A673 (cell line): ENCODE measurements around the gene WFDC1. TPM values are rescaled to one million over a fixed set of nuclear protein-coding genes. Genes with fewer than 3 reads are reported as not detected.

ENCODE experiments used
- BruUV-seq: library from RNA; stranded (reverse); fragments of 400-500 nt; replicated peaks from 2 replicates; lab custom pipeline; 2021; lab: Mats Ljungman, UMichigan
- CTCF ChIA-PET: fragments of 300-600 bp; sonication (Branson Sonifier 250); formaldehyde crosslinking; loops from one replicate; lab custom pipeline; 2022; ENCODE audit warnings: antibody characterized with exemption; lab: Charles Lee
- POLR2A ChIA-PET: fragments of 300-600 bp; sonication (Branson Sonifier 250); formaldehyde crosslinking; loops from one replicate; lab custom pipeline; 2022; ENCODE audit warnings: antibody characterized with exemption; ENCODE audit not compliant: low non-redundant PET; lab: Charles Lee
- DNase-seq: peaks from one replicate; pipeline ENCODE4 v3.0.0-alpha.2; 2015; ENCODE audit warnings: low spot score
- H3K27ac ChIP-seq: fragments of 200-600 bp; sonication (generic); 2 replicates; pipeline ENCODE4 v1.5.1; 2016; ENCODE audit warnings: mixed run types, low read depth, mild to moderate bottlenecking, mixed read lengths, antibody characterized with exemption, low read length; ENCODE audit not compliant: poor library complexity, severe bottlenecking
- H3K27me3 ChIP-seq: fragments of 200-600 bp; sonication (generic); replicated peaks from 2 replicates; pipeline ENCODE4 v1.6.1; 2017; ENCODE audit warnings: mixed run types, low read depth, mild to moderate bottlenecking, mixed read lengths, antibody characterized with exemption, low read length; ENCODE audit not compliant: insufficient read depth, poor library complexity
- H3K36me3 ChIP-seq: fragments of 200-600 bp; sonication (generic); 2 replicates; pipeline ENCODE4 v1.6.1; 2016; ENCODE audit warnings: mixed run types, mild to moderate bottlenecking, mixed read lengths, antibody characterized with exemption, low read length; ENCODE audit not compliant: insufficient read depth, poor library complexity, severe bottlenecking
- H3K4me1 ChIP-seq: fragments of 200-600 bp; sonication (generic); 2 replicates; pipeline ENCODE4 v1.6.1; 2017; ENCODE audit warnings: mixed run types, mild to moderate bottlenecking, mixed read lengths, antibody characterized with exemption, low read length; ENCODE audit not compliant: insufficient read depth, poor library complexity, severe bottlenecking
- H3K4me3 ChIP-seq: fragments of 200-600 bp; sonication (generic); 2 replicates; pipeline ENCODE4 v1.5.1; 2016; ENCODE audit warnings: low read depth, mixed run types, mild to moderate bottlenecking, mixed read lengths, low read length; ENCODE audit not compliant: poor library complexity, severe bottlenecking
- H3K9me3 ChIP-seq: fragments of 200-600 bp; sonication (generic); 2 replicates; pipeline ENCODE4 v1.6.1; 2016; ENCODE audit warnings: mixed run types, low read depth, mild to moderate bottlenecking, mixed read lengths, antibody characterized with exemption, low read length; ENCODE audit not compliant: poor library complexity, severe bottlenecking
- EZH2 ChIP-seq: fragments of 200-600 bp; sonication (generic); IDR thresholded peaks from 2 replicates; pipeline ENCODE4 v1.6.1; 2017; ENCODE audit warnings: borderline replicate concordance, low read depth, mild to moderate bottlenecking, mixed read lengths, antibody characterized with exemption, low read length; ENCODE audit not compliant: poor library complexity, severe bottlenecking
- intact Hi-C: fragments of 100-400 bp; cut with micrococcal nuclease; formaldehyde crosslinking; loops from one replicate; pipeline ENCODE4 v1.10.0; 2022; ENCODE audit not compliant: unreplicated experiment
- total RNA-seq: library from RNA; stranded (reverse); gene quantifications from 2 replicates; pipeline ENCODE4 v1.2.3, GENCODE V29; 2021
- TF ChIP-seq, protein P1 (sequence below): fragments of 300-800, 200-600 bp; sonication (generic); conservative IDR thresholded peaks from 2 replicates; pipeline ENCODE4 v1.5.1; 2017; ENCODE audit warnings: low read depth, mild to moderate bottlenecking, antibody characterized with exemption, low read length, moderate library complexity, mixed read lengths

Gene WFDC1
- total RNA-seq, 1 experiment from 2014 or later: not detected

GRCh38 chr16:84270531-84270930 is 24.1 kb upstream of the WFDC1 start:
- CTCF ChIA-PET: no interaction called here

GRCh38 chr16:84271037-84271436 is 23.6 kb upstream of the WFDC1 start:
- no peaks in the 10 kb centered on the region for H3K9me3 ChIP-seq
- no peak overlapping the region for H3K27ac ChIP-seq
- ChIA-PET POLR2A (interaction anchor here (0.6 kb wide), 1 partner anchor 11 kb away, joined by 6 read pairs; no protein-coding TSS in a partner anchor), CTCF (no interaction called here)
- BruUV-seq: no TSS peak
- no peaks in the 10 kb centered on the region for H3K36me3 ChIP-seq
- TF ChIP-seq EZH2: no peak
- TF ChIP-seq, protein P1, sequence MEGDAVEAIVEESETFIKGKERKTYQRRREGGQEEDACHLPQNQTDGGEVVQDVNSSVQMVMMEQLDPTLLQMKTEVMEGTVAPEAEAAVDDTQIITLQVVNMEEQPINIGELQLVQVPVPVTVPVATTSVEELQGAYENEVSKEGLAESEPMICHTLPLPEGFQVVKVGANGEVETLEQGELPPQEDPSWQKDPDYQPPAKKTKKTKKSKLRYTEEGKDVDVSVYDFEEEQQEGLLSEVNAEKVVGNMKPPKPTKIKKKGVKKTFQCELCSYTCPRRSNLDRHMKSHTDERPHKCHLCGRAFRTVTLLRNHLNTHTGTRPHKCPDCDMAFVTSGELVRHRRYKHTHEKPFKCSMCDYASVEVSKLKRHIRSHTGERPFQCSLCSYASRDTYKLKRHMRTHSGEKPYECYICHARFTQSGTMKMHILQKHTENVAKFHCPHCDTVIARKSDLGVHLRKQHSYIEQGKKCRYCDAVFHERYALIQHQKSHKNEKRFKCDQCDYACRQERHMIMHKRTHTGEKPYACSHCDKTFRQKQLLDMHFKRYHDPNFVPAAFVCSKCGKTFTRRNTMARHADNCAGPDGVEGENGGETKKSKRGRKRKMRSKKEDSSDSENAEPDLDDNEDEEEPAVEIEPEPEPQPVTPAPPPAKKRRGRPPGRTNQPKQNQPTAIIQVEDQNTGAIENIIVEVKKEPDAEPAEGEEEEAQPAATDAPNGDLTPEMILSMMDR: no peak
- intact Hi-C loops: no loop called here
- H3K4me3 ChIP-seq: no peak overlapping the region
- DNase-seq: no peak
- H3K27me3 ChIP-seq: peaks cover 5% of the 10 kb centered on the region
- H3K4me1 ChIP-seq: no peaks in the 10 kb centered on the region

More at GRCh38 chr16:84270531-84270930, 24.1 kb upstream of the WFDC1 start:
- Histone ChIP-seq H3K9me3 (no peaks in the 10 kb centered on the region), H3K27me3 (peaks cover 5% of the 10 kb centered on the region), H3K4me3 (no peak overlapping the region), H3K27ac (no peak overlapping the region), H3K36me3 (no peaks in the 10 kb centered on the region), H3K4me1 (no peaks in the 10 kb centered on the region)
- intact Hi-C loops: no loop called here
- BruUV-seq: no TSS peak
- TF ChIP-seq EZH2: no peak
- no peak for DNase-seq
- POLR2A ChIA-PET: interaction anchor here (0.6 kb wide), 1 partner anchor 10 kb away, joined by 6 read pairs; no protein-coding TSS in a partner anchor

- no peak for TF ChIP-seq EZH2
- TF ChIP-seq, protein P1: no peak
- ChIA-PET CTCF (no interaction called here), POLR2A (interaction anchor here (0.7 kb wide), 1 partner anchor 164 kb away, joined by 3 read pairs; no protein-coding TSS in a partner anchor)
- BruUV-seq: no TSS peak
- H3K27ac ChIP-seq: no peak overlapping the region
- H3K4me3 ChIP-seq: no peak overlapping the region
- peaks cover 5% of the 10 kb centered on the region for H3K27me3 ChIP-seq
- intact Hi-C loops: no loop called here
- H3K9me3 ChIP-seq: no peaks in the 10 kb centered on the region
- no peaks in the 10 kb centered on the region for H3K36me3 ChIP-seq
- DNase-seq: no peak
- no peaks in the 10 kb centered on the region for H3K4me1 ChIP-seq
Observed at GRCh38 chr16:84271866-84272265, 22.8 kb upstream of the WFDC1 start.
